GM11168 (cell line): ENCODE results near the gene PDE7B.

Source experiments
- in situ Hi-C: fragments of 300-500 bp; cut with MboI; formaldehyde crosslinking; loops from one replicate; pipeline ENCODE4 v1.12.0; 2022; ENCODE audit warnings: low sequenced_read_pairs; ENCODE audit not compliant: unreplicated experiment

PDE7B gene

GRCh38 chr6:136015531-136015930 is 164.0 kb downstream of the PDE7B start:
- in situ Hi-C loops, result no loop called here

- in situ Hi-C loops, result no loop called here
Observed at GRCh38 chr6:136016228-136017225, 165.0 kb downstream of the PDE7B start.

- in situ Hi-C loops, result no loop called here
Observed at GRCh38 chr6:136020691-136021090, 169.2 kb downstream of the PDE7B start.

- in situ Hi-C loops, result no loop called here
Observed at GRCh38 chr6:136022224-136022874, 170.8 kb downstream of the PDE7B start.

- in situ Hi-C loops, result no loop called here
Observed at GRCh38 chr6:136024711-136025110, 173.2 kb downstream of the PDE7B start.

- in situ Hi-C loops, result no loop called here
Observed at GRCh38 chr6:136025736-136026135, 174.2 kb downstream of the PDE7B start.

GRCh38 chr6:136030131-136030530 is 178.6 kb downstream of the PDE7B start:
- in situ Hi-C loops, result no loop called here

- in situ Hi-C loops, result no loop called here
Observed at GRCh38 chr6:136031982-136032381, 180.5 kb downstream of the PDE7B start.

GRCh38 chr6:136033416-136033815 is 181.9 kb downstream of the PDE7B start:
- in situ Hi-C loops, result no loop called here

- in situ Hi-C loops, result no loop called here
Observed at GRCh38 chr6:136034422-136034821, 182.9 kb downstream of the PDE7B start.

GRCh38 chr6:136035378-136036070 is 184.0 kb downstream of the PDE7B start:
- in situ Hi-C loops, result no loop called here

GRCh38 chr6:136036071-136036380 is 184.5 kb downstream of the PDE7B start:
- in situ Hi-C loops, result no loop called here

- in situ Hi-C loops, result no loop called here
Observed at GRCh38 chr6:136036601-136037000, 185.1 kb downstream of the PDE7B start.

- in situ Hi-C loops, result no loop called here
Observed at GRCh38 chr6:136037242-136037875, 185.9 kb downstream of the PDE7B start.

- in situ Hi-C loops, result no loop called here
Observed at GRCh38 chr6:136037876-136038460, 186.5 kb downstream of the PDE7B start.

- in situ Hi-C loops, result no loop called here
Observed at GRCh38 chr6:136038531-136038930, 187.0 kb downstream of the PDE7B start.

GRCh38 chr6:136039185-136039584 is 187.7 kb downstream of the PDE7B start:
- in situ Hi-C loops, result no loop called here

- in situ Hi-C loops, result no loop called here
Observed at GRCh38 chr6:136050475-136050874, 199.0 kb downstream of the PDE7B start.

GRCh38 chr6:136051140-136051775 is 199.8 kb downstream of the PDE7B start:
- in situ Hi-C loops, result no loop called here

- in situ Hi-C loops, result no loop called here
Observed at GRCh38 chr6:136052031-136052430, 200.5 kb downstream of the PDE7B start.
